ENCODE data around the gene FAT1.

The FAT1 gene, protein sequence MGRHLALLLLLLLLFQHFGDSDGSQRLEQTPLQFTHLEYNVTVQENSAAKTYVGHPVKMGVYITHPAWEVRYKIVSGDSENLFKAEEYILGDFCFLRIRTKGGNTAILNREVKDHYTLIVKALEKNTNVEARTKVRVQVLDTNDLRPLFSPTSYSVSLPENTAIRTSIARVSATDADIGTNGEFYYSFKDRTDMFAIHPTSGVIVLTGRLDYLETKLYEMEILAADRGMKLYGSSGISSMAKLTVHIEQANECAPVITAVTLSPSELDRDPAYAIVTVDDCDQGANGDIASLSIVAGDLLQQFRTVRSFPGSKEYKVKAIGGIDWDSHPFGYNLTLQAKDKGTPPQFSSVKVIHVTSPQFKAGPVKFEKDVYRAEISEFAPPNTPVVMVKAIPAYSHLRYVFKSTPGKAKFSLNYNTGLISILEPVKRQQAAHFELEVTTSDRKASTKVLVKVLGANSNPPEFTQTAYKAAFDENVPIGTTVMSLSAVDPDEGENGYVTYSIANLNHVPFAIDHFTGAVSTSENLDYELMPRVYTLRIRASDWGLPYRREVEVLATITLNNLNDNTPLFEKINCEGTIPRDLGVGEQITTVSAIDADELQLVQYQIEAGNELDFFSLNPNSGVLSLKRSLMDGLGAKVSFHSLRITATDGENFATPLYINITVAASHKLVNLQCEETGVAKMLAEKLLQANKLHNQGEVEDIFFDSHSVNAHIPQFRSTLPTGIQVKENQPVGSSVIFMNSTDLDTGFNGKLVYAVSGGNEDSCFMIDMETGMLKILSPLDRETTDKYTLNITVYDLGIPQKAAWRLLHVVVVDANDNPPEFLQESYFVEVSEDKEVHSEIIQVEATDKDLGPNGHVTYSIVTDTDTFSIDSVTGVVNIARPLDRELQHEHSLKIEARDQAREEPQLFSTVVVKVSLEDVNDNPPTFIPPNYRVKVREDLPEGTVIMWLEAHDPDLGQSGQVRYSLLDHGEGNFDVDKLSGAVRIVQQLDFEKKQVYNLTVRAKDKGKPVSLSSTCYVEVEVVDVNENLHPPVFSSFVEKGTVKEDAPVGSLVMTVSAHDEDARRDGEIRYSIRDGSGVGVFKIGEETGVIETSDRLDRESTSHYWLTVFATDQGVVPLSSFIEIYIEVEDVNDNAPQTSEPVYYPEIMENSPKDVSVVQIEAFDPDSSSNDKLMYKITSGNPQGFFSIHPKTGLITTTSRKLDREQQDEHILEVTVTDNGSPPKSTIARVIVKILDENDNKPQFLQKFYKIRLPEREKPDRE (N-terminal part only)

DNA sequence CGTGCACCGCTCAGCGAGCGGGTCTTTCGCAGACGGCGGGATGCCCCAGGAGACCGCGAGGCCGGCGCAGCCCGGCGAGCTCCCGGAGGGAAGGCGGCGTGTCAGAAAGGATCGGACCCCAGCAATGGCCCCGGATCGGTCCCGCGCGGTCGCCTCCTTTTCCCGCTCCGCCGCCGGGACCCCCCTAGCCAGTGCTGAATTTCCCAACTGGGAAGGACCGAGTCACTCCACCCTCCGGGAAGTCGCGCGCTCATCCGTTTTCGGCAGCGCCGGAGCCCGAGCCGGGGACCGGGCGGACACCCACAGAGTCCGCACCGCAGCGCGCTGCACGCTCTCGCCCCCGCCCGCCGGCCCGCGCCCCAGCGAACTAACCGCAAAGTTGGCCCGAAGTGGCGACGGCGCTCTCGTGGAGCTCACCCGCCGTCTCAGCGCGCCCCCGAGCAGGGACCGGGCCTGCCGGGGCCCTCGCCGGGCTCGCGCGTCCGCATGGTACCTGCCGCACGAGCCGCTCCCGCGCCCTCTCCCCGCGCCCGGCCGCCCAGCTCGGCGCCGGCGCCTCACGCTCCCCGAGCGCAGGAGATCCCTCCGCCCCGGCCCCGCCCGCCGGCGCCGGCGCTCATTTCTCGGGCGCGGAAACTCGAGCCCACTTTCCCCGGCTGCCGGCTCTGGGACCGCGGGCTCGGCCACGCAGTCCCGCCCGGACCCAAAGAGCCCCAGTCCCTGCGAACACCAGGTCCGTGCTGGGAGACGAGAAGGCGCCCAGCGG, at the start of gene FAT1:
FAT1 (minus strand) TSS at position 565 of the 766 bp plus-strand sequence. CDS start 14,029 bp downstream, outside the sequence.
- peak; percentile 52 for TF ChIP-seq ZFX (IDR thresholded peaks at IDR 0.05)
- TF ChIP-seq, protein P1, sequence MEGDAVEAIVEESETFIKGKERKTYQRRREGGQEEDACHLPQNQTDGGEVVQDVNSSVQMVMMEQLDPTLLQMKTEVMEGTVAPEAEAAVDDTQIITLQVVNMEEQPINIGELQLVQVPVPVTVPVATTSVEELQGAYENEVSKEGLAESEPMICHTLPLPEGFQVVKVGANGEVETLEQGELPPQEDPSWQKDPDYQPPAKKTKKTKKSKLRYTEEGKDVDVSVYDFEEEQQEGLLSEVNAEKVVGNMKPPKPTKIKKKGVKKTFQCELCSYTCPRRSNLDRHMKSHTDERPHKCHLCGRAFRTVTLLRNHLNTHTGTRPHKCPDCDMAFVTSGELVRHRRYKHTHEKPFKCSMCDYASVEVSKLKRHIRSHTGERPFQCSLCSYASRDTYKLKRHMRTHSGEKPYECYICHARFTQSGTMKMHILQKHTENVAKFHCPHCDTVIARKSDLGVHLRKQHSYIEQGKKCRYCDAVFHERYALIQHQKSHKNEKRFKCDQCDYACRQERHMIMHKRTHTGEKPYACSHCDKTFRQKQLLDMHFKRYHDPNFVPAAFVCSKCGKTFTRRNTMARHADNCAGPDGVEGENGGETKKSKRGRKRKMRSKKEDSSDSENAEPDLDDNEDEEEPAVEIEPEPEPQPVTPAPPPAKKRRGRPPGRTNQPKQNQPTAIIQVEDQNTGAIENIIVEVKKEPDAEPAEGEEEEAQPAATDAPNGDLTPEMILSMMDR (conservative IDR thresholded peaks at IDR 0.05) = no peak
- H3K27ac ChIP-seq = peak within 1 kb of the TSS; percentile 86

DNA sequence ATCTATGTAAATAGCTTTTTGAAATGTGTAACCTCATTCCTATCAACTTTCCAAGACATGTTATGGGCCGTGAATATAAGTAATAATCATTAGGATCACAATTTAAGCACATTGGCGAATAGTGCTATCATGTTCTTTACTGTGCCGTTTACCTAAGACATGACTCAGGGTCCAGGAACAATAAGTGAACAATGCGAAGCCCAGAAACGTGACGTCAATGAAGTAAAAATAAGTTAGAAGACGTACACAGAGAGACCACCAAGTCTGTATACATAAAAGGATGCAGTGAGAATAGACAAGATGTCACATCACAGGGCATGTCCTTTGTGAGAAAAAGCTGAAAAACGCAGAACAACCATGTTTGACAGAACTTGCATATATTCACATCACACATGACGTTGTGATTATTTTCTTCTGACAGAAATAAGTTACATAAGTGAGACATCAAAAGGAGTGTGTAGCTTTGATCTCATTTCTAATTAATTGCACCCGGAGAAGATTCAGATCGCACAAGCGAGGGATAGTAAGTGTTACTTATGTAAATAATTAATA, 49.4 kb upstream of the FAT1 start:
- TF ChIP-seq, protein P1 (conservative IDR thresholded peaks at IDR 0.05) = no peak
- no peak overlapping the region for H3K27ac ChIP-seq

DNA sequence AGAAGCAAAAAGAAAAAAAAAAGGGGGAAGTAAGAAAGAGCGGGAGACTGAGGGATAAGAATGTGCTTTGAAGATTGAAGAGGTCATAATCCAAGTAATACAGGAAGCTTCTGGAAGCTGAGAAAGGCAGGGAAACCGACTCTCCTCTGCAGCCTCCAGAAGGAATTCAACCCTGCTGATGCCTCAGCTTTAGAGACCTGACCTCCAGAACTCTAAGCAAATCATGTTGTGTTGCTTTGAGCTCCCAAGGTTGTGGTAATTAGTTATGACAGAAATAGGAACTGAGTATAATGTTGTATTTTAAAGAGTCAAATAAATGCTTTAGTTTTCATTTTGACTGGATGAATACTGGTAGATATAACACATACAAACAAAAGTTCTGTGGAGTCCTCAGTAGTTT, 48.0 kb upstream of the FAT1 start:
- TF ChIP-seq ZFX (IDR thresholded peaks at IDR 0.05) = no peak
- TF ChIP-seq, protein P1 (conservative IDR thresholded peaks at IDR 0.05) = no peak
- no peak overlapping the region for H3K27ac ChIP-seq

DNA sequence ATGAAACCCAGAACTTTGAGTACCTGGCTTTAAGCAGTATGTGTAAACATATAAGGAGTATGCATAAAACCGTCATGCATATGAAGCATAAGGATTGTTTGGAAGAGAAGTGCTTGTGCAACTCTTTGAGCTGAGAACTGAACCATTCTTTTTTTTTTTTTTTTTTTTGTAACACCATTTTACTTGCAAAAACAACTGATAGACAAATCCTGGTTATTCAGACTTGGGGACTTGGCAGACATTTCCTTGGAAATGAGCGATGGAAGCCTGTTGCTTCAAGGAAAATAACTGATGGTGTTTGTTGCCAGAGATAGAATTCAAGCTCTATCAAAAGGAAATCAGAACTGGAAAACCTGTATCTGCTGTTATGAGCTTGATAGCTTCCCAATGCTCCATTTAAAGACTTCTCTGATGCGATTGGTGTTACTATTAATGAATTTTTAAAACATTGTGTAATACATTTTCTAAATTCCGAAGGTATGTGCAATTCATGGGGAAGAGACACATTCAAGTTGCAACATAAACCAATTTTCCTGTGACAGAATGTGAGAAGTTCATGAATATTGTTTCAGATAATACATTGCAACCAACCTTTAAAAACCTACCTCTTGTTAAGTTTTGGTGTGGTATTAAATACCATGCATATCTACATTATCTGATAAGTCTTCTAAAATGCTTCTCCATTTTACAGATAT, 47.0 kb upstream of the FAT1 start:
- H3K27ac ChIP-seq = no peak overlapping the region
- TF ChIP-seq, protein P1 (conservative IDR thresholded peaks at IDR 0.05) = no peak
- no peak for TF ChIP-seq ZFX (IDR thresholded peaks at IDR 0.05)

DNA sequence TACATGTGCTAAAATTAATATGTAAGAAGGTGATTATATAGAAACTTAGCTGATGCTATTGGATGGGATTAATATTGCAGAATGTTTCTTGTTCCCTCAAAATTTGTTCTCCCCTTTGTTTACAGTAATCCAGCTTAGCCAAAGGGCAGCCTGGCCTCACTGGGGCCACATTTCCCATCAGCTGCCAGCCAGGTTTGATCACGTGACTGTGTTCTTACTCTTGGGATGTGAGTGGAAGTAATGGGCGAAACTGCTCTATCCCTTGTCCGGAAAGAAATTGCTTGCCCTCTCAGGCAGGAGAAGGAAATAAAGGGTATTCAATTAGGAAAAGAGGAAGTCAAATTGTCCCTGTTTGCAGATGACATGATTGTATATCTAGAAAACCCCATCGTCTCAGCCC, 44.1 kb upstream of the FAT1 start:
- TF ChIP-seq, protein P1 (conservative IDR thresholded peaks at IDR 0.05) = no peak
- TF ChIP-seq ZFX (IDR thresholded peaks at IDR 0.05) = no peak
- H3K27ac ChIP-seq = no peak overlapping the region

Measured in C4-2B (cell line).